Panc1 (cell line): ENCODE results near the gene CREB3L2.

ENCODE experiments used
- CTCF ChIP-seq: fragments of 450-650 bp; IDR thresholded peaks from 2 replicates; pipeline ENCODE4 v1.5.1; 2017; ENCODE audit warnings: mild to moderate bottlenecking
- POLR2AphosphoS5 ChIP-seq: IDR thresholded peaks from 2 replicates; pipeline ENCODE4 v1.6.1; 2012; ENCODE audit warnings: mild to moderate bottlenecking, low read depth, low read length, moderate library complexity
- SIN3A ChIP-seq: IDR thresholded peaks from 2 replicates; pipeline ENCODE4 v1.6.1; 2012; ENCODE audit warnings: low read depth, mild to moderate bottlenecking, low read length, moderate library complexity, borderline replicate concordance; ENCODE audit not compliant: insufficient read depth
- TCF7L2 ChIP-seq: IDR thresholded peaks from 2 replicates; pipeline ENCODE4 v1.6.1; 2011; ENCODE audit warnings: mild to moderate bottlenecking, low read depth, low read length, inconsistent platforms

- TF ChIP-seq CTCF (no peak), POLR2AphosphoS5 (no peak), TCF7L2 (no peak), SIN3A (no peak)
Measured at GRCh38 chr7:138004046-138004445, 2.2 kb upstream of the CREB3L2 start.
